Vagina (tissue), 2 donors: ENCODE results near the gene LACTB. TPM values are rescaled to one million over a fixed set of nuclear protein-coding genes. Genes with fewer than 3 reads are reported as not detected.

Experiments used
- DNase-seq, 2 donors: peaks; one replicate each; pipeline ENCODE4 v3.0.0-alpha.2; 2017; ENCODE audit errors: extremely low spot score in 2 of 2
- H3K27ac ChIP-seq: fragments of 200-600 bp; sonication (generic); one replicate; pipeline ENCODE4 v1.5.1; 2019
- H3K27me3 ChIP-seq: fragments of 200-600 bp; sonication (generic); one replicate; pipeline ENCODE4 v1.5.1; 2019
- H3K36me3 ChIP-seq, 2 donors: fragments of 200-600 bp; sonication (generic); one replicate each; pipeline ENCODE4 v1.5.1; 2017 to 2019
- H3K4me1 ChIP-seq: fragments of 200-600 bp; sonication (generic); one replicate; pipeline ENCODE4 v1.5.1; 2019
- H3K4me3 ChIP-seq, 2 donors: fragments of 200-600 bp; sonication (generic); 1 replicate in 1 of 2; 2 replicates in 1 of 2; pipeline ENCODE4 v1.5.1; 2016 to 2019
- H3K9me3 ChIP-seq: fragments of 200-600 bp; sonication (generic); one replicate; pipeline ENCODE4 v1.5.1; 2019
- POLR2A ChIP-seq, 2 donors: fragments of 450-650 bp; IDR thresholded peaks; one replicate each; pipeline ENCODE4 v1.6.1; 2017; ENCODE audit warnings: antibody characterized with exemption in 2 of 2, mild to moderate bottlenecking in 2 of 2, moderate library complexity in 2 of 2
- POLR2AphosphoS5 ChIP-seq, 2 donors: sonication (generic); formaldehyde crosslinking; IDR thresholded peaks; one replicate each; pipeline ENCODE4 v1.9.0; 2017; ENCODE audit warnings: antibody characterized with exemption in 2 of 2, mild to moderate bottlenecking in 2 of 2, low read depth in 1 of 2; ENCODE audit not compliant: insufficient read depth in 1 of 2
- intact Hi-C: fragments of 100-400 bp; cut with DNase I; formaldehyde crosslinking; loops from one replicate; pipeline ENCODE4 v1.15.1; 2023
- total RNA-seq: library from RNA; depleted of rRNA; stranded (reverse); fragments of >200 nt; gene quantifications from one replicate; pipeline ENCODE4 v1.2.3, GENCODE V29; 2016
- TF ChIP-seq, protein P1 (sequence below), 3 experiments: fragments of 450-650 bp in 2 of 3; fragments of 200-600 bp in 1 of 3; sonication (generic) in 1 of 3; IDR thresholded peaks; one replicate each; pipeline ENCODE4 v1.5.1; 2017 to 2019; ENCODE audit warnings: antibody characterized with exemption in 3 of 3, mild to moderate bottlenecking in 2 of 3, moderate library complexity in 2 of 3

Gene LACTB
- total RNA-seq, 1 donor from 2014 or later: 23.3 TPM

- Histone ChIP-seq H3K4me1 (no peaks in the 10 kb centered on the region), H3K9me3 (no peaks in the 10 kb centered on the region), H3K36me3 (no peaks in the 10 kb centered on the region), H3K27me3 (no peaks in the 10 kb centered on the region), H3K27ac (no peak overlapping the region), H3K4me3 (no peak overlapping the region)
- intact Hi-C loops: no loop called here
- TF ChIP-seq, protein P1, sequence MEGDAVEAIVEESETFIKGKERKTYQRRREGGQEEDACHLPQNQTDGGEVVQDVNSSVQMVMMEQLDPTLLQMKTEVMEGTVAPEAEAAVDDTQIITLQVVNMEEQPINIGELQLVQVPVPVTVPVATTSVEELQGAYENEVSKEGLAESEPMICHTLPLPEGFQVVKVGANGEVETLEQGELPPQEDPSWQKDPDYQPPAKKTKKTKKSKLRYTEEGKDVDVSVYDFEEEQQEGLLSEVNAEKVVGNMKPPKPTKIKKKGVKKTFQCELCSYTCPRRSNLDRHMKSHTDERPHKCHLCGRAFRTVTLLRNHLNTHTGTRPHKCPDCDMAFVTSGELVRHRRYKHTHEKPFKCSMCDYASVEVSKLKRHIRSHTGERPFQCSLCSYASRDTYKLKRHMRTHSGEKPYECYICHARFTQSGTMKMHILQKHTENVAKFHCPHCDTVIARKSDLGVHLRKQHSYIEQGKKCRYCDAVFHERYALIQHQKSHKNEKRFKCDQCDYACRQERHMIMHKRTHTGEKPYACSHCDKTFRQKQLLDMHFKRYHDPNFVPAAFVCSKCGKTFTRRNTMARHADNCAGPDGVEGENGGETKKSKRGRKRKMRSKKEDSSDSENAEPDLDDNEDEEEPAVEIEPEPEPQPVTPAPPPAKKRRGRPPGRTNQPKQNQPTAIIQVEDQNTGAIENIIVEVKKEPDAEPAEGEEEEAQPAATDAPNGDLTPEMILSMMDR (IDR thresholded peaks at IDR 0.05): no peak
- TF ChIP-seq POLR2AphosphoS5 (IDR thresholded peaks at IDR 0.05; ENCODE audit: insufficient read depth in 1 of 2, low read depth in 1 of 2) (no peak), POLR2A (IDR thresholded peaks at IDR 0.05) (no peak)
- DNase-seq: no peak
These were observed 54.6 kb downstream of the LACTB start for GRCh38 chr15:63176302-63176701.

DNA sequence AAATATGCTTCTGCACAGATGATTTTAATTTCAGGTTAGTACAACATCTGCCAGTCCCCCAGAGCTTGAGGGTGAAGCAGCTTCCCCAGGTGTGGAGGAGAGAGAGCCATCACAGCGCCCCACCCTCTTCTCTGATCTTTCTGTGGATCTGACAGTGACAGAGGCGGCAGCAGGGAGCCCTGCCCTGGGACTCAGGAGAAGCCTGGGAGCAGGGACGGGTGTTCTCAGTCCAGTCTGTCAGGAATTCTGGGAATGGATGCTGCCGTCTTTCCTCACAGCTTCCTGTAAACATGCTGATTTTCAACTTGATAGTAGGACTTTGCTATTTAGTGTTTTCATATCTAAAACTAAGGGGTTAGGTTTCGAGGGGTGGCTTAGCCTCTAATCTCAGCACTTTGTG, 56.4 kb downstream of the LACTB start:
- Histone ChIP-seq H3K36me3 (no peaks in the 10 kb centered on the region), H3K9me3 (no peaks in the 10 kb centered on the region), H3K4me1 (no peaks in the 10 kb centered on the region), H3K27ac (no peak overlapping the region), H3K4me3 (no peak overlapping the region), H3K27me3 (no peaks in the 10 kb centered on the region)
- DNase-seq: no peak
- TF ChIP-seq POLR2AphosphoS5 (IDR thresholded peaks at IDR 0.05; ENCODE audit: insufficient read depth in 1 of 2, low read depth in 1 of 2) (no peak), POLR2A (IDR thresholded peaks at IDR 0.05) (no peak)
- TF ChIP-seq, protein P1 (IDR thresholded peaks at IDR 0.05): no peak
- intact Hi-C loops: no loop called here

GRCh38 chr15:63180746-63181145, 59.1 kb downstream of the LACTB start:
- no peaks in the 10 kb centered on the region for H3K27me3 ChIP-seq
- no peak overlapping the region for H3K27ac ChIP-seq
- no peaks in the 10 kb centered on the region for H3K4me1 ChIP-seq
- no peak for TF ChIP-seq POLR2AphosphoS5 (IDR thresholded peaks at IDR 0.05; ENCODE audit: insufficient read depth in 1 of 2, low read depth in 1 of 2)
- TF ChIP-seq, protein P1 (IDR thresholded peaks at IDR 0.05): no peak
- no peak for TF ChIP-seq POLR2A (IDR thresholded peaks at IDR 0.05)
- no peak for DNase-seq
- no peak overlapping the region for H3K4me3 ChIP-seq
- intact Hi-C loops: no loop called here
- H3K9me3 ChIP-seq: no peaks in the 10 kb centered on the region
- no peaks in the 10 kb centered on the region for H3K36me3 ChIP-seq

DNA sequence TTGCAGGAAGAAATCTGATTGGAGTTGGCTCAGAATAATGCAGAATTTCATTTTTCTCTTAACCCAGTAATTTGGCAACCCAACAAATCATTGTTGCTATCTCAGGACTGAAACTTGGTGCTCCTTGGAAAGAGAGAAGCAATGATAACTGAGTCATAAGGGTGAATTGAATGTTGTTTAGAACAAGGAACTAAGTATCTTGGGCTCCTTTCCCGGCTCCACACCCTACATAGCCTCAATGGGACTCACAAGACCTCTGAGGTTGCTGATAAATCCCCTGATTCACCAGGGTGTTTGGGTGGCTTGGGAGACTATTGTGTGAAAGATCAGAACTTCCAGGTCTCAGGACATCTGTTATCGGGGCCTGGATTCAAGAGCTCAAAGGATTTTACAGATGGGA, 60.0 kb downstream of the LACTB start:
- no peaks in the 10 kb centered on the region for H3K27me3 ChIP-seq
- intact Hi-C loops: no loop called here
- no peaks in the 10 kb centered on the region for H3K4me1 ChIP-seq
- TF ChIP-seq POLR2AphosphoS5 (IDR thresholded peaks at IDR 0.05; ENCODE audit: insufficient read depth in 1 of 2, low read depth in 1 of 2) (no peak), POLR2A (IDR thresholded peaks at IDR 0.05) (no peak)
- TF ChIP-seq, protein P1 (IDR thresholded peaks at IDR 0.05): no peak
- H3K9me3 ChIP-seq: no peaks in the 10 kb centered on the region
- no peaks in the 10 kb centered on the region for H3K36me3 ChIP-seq
- H3K4me3 ChIP-seq: no peak overlapping the region
- no peak overlapping the region for H3K27ac ChIP-seq
- DNase-seq: no peak

GRCh38 chr15:63185206-63185605, 63.5 kb downstream of the LACTB start:
- DNase-seq: no peak
- Histone ChIP-seq H3K27me3 (no peaks in the 10 kb centered on the region), H3K36me3 (no peaks in the 10 kb centered on the region), H3K4me1 (peaks cover 2% of the 10 kb centered on the region), H3K9me3 (no peaks in the 10 kb centered on the region), H3K4me3 (no peak overlapping the region), H3K27ac (no peak overlapping the region)
- intact Hi-C loops: no loop called here
- TF ChIP-seq POLR2AphosphoS5 (IDR thresholded peaks at IDR 0.05; ENCODE audit: insufficient read depth in 1 of 2, low read depth in 1 of 2) (no peak), POLR2A (IDR thresholded peaks at IDR 0.05) (no peak)
- TF ChIP-seq, protein P1 (IDR thresholded peaks at IDR 0.05): no peak
